Endothelial cell of umbilical vein (primary cell): ENCODE results near the gene PEBP1.

ENCODE experiments used
- CTCF ChIP-seq, 2 donors: IDR thresholded peaks; 1 replicate in 1 of 2; 2 replicates in 1 of 2; pipeline ENCODE4 v1.5.1; 2011; ENCODE audit warnings: low read length in 2 of 2, mild to moderate bottlenecking in 2 of 2, moderate library complexity in 2 of 2, control low read depth in 1 of 2, inconsistent platforms in 1 of 2, low read depth in 1 of 2; ENCODE audit not compliant: insufficient read depth in 1 of 2; ENCODE audit errors: extremely low read depth in 1 of 2
- EZH2 ChIP-seq: IDR thresholded peaks from 2 replicates; pipeline ENCODE4 v1.6.1; 2012; ENCODE audit warnings: borderline replicate concordance, low read depth, mild to moderate bottlenecking, moderate library complexity, low read length, inconsistent platforms; ENCODE audit not compliant: severe bottlenecking
- GATA2 ChIP-seq: IDR thresholded peaks from 2 replicates; pipeline ENCODE4 v1.7.0; 2011; ENCODE audit warnings: low read depth, mild to moderate bottlenecking, moderate library complexity, mixed read lengths, low read length; ENCODE audit not compliant: insufficient read length, insufficient read depth
- MYC ChIP-seq: IDR thresholded peaks from one replicate; pipeline ENCODE4 v1.6.1; 2011; ENCODE audit warnings: mild to moderate bottlenecking, low read depth, low read length
- POLR2A ChIP-seq: IDR thresholded peaks from 2 replicates; pipeline ENCODE4 v1.6.1; 2012; ENCODE audit warnings: low read depth, mild to moderate bottlenecking, control low read depth, low read length

DNA sequence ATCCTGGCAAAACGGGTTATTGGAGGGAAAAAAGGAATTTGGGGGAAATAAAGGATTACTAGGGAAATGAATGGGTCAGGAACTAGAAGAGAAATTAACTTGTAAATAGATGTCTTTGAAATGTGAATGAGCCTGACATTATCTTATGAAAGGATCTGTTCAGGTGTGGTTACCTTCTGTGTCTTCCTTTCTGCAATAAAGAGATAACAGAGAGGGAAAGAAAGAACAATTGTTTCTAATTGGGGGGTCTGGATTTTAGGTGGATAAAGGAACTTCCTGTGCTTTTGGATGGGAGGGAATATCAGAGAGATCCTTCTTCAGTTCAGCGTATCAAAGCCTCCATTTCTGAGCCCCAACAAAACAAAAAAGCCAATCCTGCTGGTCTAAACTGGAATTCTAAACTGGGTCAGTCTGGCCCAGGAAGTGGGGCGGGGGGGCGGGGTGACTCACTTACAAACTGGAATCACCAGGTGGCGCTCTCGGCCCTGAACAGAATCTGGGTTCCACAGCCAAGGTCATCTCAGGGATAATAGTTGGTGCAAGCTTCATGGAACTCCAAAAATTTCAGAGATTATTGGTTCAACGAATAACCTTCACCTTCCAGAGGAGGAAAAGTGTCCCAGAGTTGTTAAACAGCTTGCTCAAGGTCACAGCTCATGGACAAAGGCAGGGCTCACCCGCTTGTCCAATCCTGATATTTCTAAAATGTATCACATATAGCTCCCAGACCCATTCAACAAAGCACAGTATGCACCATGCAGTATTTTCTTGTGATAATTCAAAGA, 15.2 kb upstream of the PEBP1 start:
- TF ChIP-seq MYC (no peak), GATA2 (no peak), CTCF (IDR thresholded peaks at IDR 0.05; ENCODE audit: extremely low read depth in 1 of 2, insufficient read depth in 1 of 2, low read depth in 1 of 2, low read length in 2 of 2) (peak; percentile 22 to 67), EZH2 (no peak), POLR2A (no peak)
